HG02885 (cell line): ENCODE results near the gene SLC66A1.
"Not testable (repeated sequence)": the region's sequence is repeated elsewhere in the genome, so short reads cannot be mapped to it uniquely, and the experiment has no call there.

ENCODE experiments used
- ATAC-seq: cut with Tn5 transposase; IDR thresholded peaks from one replicate; pipeline ENCODE4 v1.9.1; 2021; ENCODE audit warnings: mild to moderate bottlenecking; ENCODE audit not compliant: unreplicated experiment, poor library complexity

SLC66A1 gene

DNA sequence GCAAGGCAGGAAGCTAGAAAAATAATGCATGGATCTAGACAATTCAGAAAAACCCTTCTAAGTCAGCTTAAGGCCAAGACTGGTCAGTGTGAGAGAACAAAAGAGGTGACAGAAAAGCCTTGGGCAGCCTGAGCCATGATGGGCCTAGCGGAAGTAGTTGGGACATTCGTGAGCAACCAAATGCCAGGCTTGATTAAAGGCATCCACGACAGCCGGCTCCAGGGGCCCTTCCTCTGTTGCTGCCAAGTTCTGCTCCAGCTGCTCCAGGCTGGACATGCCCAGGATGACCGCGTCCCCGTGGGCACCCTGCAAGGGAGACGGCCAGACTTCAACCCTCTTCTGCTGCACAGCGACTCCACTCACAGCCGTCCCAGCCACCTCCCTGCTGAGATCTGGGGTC, 8.0 kb upstream of the SLC66A1 start:
- not testable (repeated sequence) for ATAC-seq

DNA sequence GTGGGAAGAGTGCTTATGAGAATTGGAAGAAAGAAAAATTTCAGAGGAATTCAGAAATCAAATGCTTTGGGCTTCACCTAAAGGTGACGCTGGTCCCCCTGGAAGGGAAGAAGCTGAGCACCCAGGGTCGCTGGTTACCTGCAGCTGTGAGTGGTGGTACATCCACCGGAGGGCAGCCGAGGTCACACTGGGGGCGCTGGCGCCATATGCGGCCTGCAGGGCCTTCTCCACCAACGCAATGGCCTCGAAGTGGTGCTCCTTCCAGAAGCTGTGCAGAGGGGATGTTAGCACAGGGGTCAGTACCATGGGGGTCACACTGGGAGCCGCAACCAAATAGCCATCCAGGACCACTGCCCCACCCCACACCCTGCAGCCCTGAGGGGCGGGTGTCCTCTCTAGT, 6.2 kb upstream of the SLC66A1 start:
- no peak for ATAC-seq

DNA sequence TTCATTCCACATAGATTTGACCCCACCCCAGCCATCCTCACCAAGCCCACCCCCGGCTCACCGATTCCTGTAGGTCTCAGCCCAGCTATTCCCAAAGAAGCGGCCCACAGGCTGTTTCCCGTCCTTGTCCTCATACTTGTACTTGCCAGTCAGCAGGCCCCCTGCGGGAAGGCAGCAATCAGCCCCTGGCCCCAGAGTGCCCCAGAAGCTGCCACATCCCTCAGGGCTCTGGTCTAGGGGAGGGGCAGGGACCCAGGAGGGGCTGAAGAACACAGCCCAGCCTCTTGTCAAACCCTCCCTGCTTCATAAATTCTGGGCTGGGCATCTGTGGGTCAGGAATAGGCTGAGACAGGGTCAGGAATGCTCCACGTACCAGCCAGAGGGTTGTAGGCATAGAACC, 5.2 kb upstream of the SLC66A1 start:
- ATAC-seq = no peak

DNA sequence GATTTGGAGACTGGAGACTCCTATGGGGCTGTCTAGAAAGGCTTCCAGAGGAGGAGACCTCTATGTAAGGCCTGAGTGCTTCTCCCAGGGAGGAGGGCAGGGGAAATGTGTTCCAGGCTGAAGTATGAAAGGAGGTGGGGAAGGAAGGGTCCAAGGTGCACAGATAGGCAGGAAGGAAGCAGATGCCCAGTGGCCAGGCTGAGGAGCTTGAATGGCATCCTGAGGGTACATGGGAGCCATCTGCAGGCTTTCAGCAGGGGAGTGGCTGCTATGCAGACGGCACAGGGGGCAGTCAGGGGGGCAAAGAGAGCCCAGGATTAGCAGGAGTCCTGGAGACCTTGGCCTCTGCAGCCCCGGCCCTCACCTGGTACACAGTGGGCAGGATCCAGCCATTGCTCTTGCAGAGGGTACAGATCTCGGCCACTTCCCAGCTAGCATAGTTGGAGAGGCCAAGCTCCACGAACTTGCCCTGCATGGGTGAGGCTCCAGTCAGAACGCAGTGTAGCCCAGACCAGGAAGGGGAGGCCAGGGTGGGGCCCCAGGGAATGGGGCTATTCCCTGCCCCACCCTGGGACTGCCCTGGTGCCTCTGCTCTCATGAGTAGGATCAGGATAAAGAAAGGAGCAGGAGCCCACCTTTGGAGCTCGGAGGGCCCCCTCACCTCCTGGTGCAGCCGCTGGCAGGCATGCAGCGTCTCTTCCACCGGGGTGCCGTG, 4.2 kb upstream of the SLC66A1 start:
- no peak for ATAC-seq

DNA sequence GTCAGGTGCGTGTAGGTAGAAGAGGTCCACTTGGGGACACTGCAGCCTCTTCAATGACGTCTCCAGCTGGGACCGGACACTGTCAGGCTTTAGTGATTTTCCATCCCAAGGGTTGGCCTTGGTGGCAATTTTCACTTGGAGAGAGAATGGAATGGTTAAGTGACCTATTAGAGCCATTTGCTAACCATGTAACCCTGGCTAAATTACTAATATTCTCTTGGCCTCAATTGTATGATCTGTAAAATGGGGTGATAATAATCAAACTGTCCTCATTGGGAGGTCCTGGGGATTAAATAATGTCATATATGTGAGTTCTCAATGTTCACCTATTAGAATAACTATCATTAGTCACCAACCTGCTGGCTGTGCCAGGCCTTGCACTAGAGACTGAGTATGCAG, 3.6 kb upstream of the SLC66A1 start:
- ATAC-seq = no peak

DNA sequence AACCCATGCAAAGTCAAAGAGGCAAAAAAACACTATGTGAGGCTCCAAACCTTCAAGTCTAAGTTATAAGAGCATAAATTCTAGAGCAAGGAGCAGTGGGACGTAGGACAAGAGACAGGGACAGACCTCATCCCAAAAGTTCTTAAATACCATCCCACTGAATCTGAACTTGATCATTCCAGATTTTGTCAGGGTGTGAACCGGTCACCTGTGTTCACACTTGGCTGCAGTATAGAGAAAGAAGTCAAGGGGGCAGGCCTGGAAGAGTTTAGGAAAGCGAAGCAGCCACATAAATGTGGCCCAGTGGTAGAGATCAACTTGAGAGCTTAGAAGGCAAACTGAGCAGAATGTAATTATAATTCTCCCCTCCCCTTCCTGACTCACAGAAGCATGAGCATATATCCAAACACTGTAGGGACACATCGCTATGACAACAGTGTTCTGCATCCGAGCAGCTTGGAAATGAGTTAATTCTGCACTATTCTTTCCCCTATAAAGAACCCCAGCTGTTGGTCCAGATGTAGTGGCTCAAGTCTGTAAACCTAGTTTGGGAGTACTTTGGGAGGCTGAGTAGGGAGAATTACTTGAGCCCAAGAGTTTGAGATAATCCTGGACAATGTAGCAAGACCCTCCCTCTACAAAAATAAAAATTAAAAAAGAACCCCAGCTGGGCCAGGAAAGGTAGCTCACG, 2.9 kb upstream of the SLC66A1 start:
- ATAC-seq = no peak

DNA sequence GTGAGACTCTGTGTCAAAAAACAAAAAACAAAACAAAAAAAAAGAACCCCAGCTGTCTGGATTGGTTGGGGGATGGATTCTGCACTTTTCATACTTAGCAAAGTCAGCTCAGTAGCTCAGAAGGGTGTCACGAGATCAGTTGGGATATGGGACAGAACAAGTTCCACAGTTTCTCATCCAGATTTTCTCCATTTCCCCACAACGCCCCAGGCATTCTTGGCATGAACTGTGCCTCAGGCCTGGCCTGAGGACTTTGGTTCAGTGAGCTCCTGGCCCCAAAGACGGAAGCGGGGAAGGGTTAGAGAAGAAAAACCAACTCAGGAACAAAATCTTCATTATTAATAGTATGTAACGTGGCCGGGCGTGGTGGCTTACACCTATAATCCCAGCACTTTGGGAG, 2.1 kb upstream of the SLC66A1 start:
- ATAC-seq = no peak

DNA sequence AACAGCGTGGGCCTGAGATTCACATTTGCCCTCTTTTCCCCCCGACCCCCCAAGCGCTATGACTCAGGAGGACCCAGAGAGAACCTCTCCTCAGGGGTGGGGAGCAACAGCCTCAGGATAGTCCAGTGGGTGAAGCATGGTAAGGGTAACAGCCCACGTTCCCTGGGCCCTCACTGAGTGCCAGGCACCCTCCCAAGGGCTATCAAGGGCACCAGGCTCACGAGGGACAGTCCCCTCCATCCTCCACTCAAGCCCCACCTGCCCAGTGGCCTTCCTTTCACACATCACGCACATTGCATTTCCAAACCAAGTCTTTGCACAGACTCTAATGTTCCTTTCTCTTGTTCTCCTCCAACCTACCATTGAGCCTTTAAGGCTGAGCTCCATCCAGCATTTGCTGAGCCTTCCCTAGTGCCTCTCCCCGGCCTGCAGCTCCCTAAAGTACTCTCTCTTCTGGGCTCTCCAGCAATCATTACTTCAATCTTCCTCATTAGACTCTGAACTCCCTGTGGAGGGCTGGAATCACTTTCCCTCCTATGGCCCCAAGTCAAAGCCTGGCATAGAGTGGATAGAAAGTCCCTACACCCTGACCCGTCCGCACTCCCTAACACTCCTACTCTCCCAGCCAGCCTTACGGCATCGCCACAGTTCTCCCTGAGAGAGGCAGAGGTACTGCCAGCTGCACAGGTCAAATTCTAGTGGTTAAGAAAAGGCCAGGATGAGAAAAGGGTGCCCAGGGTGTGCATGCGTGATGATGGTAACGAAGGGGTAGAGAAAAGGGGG, 1.2 kb upstream of the SLC66A1 start:
- no peak for ATAC-seq

DNA sequence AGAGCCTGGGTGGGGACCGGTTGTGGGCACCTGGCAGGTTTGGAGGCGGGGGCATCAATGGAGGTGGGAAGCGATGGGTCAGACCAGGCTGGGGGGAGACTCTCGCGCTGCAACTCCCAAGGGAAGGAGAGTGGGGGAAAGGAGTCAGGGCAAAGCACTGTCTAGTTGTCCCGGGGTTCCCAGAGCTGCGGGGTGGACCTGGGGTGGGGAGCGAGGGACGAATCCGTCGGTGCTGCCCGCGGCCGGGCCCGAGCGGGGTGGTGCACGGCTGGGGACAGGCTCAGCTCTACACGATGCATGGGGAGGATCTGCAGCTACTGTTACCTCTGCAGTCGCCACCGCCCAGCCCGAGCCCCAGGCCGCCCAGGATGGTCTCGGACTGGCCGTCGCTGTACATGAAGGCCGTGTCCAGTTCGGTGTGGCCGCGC, 609 bp upstream of the SLC66A1 start:
- no peak for ATAC-seq

DNA sequence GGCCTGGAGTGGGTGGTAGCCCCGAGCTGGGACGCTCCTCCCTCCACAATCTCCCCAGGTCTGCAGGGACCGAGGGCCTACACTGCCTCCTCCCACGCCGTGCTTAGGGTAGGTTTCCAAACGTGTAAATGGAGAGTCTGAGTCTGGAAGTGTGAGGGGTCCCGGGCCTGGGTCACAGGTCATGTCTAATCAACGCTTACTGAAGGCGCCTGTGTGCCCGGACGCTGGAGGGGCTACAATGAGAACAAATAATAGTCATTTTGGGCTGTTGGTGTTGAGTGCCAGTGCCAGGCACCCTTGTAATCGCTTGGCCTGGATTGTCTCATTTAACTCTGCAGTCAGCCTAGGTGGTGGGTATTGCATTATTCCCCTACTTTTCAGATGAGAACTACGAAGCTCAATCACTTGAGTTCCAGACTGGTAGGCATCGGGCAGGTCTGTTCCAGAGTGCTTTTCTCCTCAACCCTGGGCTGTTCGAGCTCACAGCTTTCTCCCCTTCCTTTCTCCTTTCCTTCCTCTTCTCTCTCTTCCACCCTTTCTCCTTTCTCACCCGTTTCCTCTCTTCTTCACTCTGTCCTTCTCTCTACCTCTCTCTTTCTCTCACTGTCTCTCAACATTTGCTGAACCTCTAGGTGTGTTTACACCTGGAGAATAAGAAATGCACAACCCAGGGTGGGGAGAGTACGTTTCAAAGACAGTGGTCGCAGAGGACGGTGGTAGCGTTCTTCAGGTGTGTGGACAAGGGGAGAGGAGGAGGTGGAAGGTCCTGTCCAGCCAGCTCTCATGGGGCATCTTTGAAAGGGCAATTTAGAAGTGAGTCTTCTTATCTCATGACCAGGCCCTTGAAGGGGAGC, 883 bp downstream of the SLC66A1 start:
- peak; percentile 23 for ATAC-seq

DNA sequence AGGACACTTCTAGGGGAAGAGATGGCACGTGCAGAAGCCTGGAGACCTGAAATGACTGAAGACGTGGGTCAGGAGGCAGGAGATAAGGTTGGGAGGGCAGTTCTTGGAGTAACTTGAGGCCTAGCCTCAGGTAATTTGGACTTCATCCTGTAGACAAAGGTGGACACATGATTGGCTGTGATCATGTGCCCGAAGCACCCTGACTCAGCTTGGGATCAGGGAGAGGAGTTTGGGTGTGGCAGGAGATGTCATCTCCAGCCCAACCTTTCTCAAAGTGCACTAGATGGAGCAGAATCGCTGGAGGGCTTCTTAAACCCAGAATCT, 1.5 kb downstream of the SLC66A1 start:
- ATAC-seq = no peak

DNA sequence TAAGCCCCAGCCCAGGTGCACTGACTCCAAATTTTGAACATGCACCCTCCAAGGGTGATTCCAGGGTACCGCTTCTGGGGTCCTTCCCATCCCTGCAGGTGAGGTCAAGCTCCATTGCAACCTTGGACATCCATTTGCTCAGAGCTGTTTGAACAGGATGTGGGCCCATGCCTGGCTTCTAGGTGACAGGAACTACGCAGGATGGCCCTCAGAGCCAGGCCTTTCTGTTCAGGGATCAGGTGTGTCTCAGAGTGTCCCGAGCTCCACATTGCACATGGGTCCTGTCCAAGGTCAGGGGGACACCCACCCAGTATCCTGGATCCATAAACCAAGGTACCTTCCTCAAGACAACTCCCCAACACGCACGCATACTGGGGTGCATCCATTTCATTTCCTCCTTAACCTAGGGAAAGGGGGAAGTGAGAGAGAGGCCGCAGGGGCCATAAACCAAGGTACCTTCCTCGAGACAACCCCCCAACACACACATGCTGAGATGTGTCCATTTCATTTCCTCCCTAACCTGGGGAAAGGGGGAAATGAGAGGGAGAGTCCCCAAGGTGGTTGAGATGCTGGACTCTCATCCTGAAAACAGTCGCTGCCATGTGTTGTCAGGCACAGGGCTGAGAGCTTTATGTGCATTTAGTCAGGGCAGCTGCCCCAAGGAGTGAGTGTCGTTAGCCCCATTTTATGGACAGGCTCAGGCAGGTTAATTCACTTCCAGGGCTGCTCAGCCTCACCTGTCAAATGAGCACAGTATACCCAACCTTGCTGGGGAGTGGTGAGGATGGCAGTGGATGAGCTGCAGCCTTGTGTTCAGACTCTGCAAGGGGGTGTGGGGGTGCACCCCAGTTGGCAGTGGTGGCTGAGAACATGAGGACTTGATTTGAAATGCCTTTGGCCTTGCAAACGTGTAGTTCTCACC, 2.1 kb downstream of the SLC66A1 start:
- ATAC-seq = no peak

DNA sequence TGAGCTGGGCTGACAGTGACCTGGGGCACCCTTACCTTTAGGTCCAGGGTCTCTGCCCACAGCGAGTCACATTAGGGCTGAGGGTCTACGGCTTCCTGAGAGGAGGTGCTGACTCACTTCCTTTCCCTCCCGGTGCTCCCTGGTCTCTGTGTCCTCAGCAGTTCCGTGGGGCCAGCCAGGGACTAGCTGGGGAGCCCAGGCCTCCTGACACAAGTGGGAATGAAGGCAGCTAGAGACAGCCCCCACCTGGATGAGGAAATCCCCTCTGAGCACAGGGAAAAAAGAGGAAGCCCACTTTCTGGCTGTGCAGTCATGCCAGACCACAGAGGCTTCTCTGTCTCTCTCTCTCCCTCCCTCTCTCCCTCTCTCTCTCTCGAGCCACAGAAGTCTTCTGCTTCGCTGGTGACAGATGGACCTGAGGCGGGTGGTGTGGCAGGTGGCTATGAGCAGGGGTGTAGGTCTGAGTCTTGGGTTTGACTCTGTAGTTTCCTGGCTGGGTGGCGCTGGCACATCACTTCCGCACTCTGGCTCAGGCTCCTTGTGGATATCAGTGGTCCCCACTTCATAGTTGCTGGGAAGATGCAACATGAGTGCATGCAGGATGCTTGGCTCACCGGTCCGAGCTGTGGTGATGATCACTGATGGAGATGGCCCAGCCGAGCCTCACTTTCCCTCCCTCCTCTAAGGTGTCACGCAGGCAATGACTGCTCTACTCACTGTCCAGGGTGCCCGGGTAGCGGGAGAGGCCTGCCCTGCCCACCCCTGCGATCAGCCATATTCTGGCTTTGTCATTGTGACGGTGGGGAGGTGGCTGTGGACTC, 3.5 kb downstream of the SLC66A1 start:
- ATAC-seq = no peak

DNA sequence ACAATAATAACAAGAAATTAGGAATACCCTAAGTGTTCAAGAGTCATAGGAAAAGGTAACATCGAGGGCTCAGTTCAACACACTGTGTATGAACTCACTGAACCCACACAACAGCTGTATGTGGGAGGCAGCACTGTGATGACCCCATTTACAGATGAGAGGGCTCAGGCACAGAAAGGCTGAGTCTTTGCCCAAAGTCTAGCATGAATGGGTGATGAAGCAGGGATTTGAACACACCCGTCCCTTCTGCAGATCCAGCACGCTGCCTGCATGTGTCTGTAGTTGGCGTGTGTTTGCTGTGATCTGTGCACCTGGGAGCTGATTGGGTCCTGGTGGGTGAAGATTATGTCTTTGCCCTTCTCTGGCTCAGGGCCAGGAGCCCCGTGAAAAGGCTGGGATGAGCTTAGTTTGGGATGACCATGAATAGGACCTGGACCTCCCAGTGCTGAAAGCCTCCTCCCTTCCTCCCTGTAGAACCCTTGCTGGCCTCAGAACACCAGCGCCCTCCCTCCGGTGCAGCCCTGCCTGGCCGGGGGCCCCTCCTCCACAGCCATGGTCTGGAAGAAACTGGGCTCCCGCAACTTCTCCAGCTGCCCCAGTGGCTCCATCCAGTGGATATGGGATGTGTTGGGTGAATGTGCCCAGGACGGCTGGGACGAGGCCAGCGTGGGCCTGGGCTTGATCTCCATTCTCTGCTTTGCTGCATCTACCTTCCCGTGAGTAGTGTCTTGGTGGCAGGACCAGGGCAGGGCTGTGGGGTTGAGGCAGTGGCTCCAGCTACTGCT, 5.2 kb downstream of the SLC66A1 start:
- no peak for ATAC-seq

DNA sequence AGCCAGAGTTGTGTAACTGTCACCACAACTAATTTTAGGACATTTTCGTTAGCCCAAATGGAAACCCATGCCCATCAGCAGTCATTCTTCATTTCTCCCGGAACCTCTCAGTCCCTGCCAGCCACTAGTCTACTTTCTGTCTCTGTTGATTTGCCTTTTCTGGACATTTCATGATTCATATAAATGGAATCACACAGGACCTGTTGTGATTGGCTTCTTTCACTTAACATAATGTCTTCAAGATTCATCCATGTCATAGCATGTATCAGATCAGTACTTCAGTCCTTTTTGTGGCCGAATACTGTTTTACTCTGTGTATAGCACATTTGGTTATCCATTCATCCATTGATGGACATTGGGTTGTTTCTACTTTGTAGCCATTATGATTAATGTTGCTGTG, 7.1 kb downstream of the SLC66A1 start:
- ATAC-seq = no peak

DNA sequence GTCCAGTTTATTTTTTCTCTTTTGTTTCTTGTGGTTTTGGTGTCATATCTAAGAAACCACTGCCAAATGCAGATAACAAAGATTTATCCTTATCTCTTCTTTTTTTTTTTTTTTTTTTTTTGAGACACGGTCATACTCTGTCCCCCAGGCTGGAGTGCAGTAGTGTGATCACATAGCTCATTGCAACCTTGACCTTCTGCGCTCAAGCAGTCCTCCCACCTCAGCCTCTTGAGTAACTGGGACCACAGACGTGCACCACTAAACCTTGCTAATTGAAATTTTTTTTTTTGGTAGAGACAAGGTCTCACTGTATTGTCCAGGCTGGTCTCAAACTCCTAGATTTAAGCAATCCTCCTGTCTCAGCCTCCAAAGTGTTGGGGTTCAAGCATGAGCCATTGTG, 8.9 kb downstream of the SLC66A1 start:
- no peak for ATAC-seq

DNA sequence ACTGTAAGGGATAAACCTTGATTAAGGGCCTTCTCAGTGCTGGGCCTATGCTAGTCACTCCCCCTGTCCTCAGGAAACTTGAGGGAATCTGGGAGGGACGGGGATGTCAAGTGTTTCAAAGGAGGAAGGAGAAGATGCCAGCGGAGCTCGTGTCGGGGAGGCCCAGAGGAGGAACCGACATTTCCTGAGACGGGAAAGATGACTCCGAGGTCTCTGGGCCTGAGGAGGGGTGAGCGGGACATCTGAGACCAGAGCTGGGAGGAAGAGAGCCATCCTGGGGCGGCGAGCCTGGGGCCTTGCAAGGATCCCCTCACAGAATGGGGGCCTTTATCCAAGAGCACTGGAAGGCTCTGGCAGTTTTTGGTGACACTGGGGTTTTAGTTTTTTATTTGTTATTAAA, 10.4 kb downstream of the SLC66A1 start:
- ATAC-seq = no peak
